Measurements from ENCODE around the gene TSPOAP1.

GRCh38 chr17:58271216-58271931 lies 57.2 kb downstream of the TSPOAP1 start:
- no peak for TF ChIP-seq POLR2A (IDR thresholded peaks at IDR 0.05; ENCODE audit: extremely low read depth, insufficient read length)
- no peak for TF ChIP-seq CTCF (IDR thresholded peaks at IDR 0.05; ENCODE audit: low read depth, low read length)
- no peak for TF ChIP-seq MYC (IDR thresholded peaks at IDR 0.05; ENCODE audit: low read depth, low read length)
- no peak for TF ChIP-seq MAX (IDR thresholded peaks at IDR 0.05; ENCODE audit: low read depth, low read length)
